Cardiac muscle cell (in vitro differentiated cells and primary cell): ENCODE results near the gene MCTP1. TPM values are rescaled to one million over a fixed set of nuclear protein-coding genes. Genes with fewer than 3 reads are reported as not detected.

Experiments used
- DNase-seq, 2 donors: peaks; one replicate each; pipeline versions ENCODE4 v3.0.0 to v3.0.0-alpha.2; 2010 to 2017; ENCODE audit warnings: low read depth in 1 of 2, low spot score in 1 of 2
- H3K27ac ChIP-seq: fragments of 200-600 bp; sonication (generic); 2 replicates; pipeline ENCODE4 v1.5.1; 2016
- H3K27me3 ChIP-seq: fragments of 200-600 bp; sonication (generic); 2 replicates; pipeline ENCODE4 v1.6.0; 2016; ENCODE audit warnings: control low read depth
- H3K36me3 ChIP-seq: fragments of 200-600 bp; sonication (generic); 2 replicates; pipeline ENCODE4 v1.5.1; 2016; ENCODE audit warnings: control low read depth
- H3K4me1 ChIP-seq: fragments of 200-600 bp; sonication (generic); 2 replicates; pipeline ENCODE4 v1.8.1; 2017; ENCODE audit warnings: low read depth, mild to moderate bottlenecking, mixed run types
- H3K4me3 ChIP-seq: fragments of 200-600 bp; sonication (generic); 2 replicates; pipeline ENCODE4 v1.5.1; 2016; ENCODE audit warnings: mild to moderate bottlenecking
- H3K9me3 ChIP-seq: fragments of 200-600 bp; sonication (generic); 2 replicates; pipeline ENCODE4 v1.5.1; 2017; ENCODE audit warnings: low read depth, mild to moderate bottlenecking, control low read depth
- CTCF ChIP-seq: IDR thresholded peaks from 2 replicates; pipeline ENCODE4 v1.5.1; 2012; ENCODE audit warnings: low read depth, mild to moderate bottlenecking, low read length
- polyA plus RNA-seq: library from polyadenylated mRNA; unstranded; fragments of >200 nt; fragmentation: Nextera tagmentation; extraction: Ambion mirVana; gene quantifications from 2 replicates; pipeline ENCODE4 v1.2.1, GENCODE V29; 2016
- total RNA-seq: library from RNA; depleted of rRNA; stranded (reverse); fragments of >200 nt; gene quantifications from 2 replicates; pipeline ENCODE4 v1.2.3, GENCODE V29; 2016

MCTP1 gene
- total and polyA plus RNA-seq, 2 experiments from 2014 or later = 1.4 TPM; not detected in 1

- H3K4me1 ChIP-seq = no peaks in the 10 kb centered on the region
- no peaks in the 10 kb centered on the region for H3K36me3 ChIP-seq
- TF ChIP-seq CTCF = no peak
- no peaks in the 10 kb centered on the region for H3K9me3 ChIP-seq
- H3K4me3 ChIP-seq = no peak overlapping the region
- DNase-seq = no peak
- H3K27me3 ChIP-seq = no peaks in the 10 kb centered on the region
- H3K27ac ChIP-seq = no peak overlapping the region
Measured at GRCh38 chr5:95223566-95224258, 61.2 kb downstream of the MCTP1 start.

- H3K27ac ChIP-seq = no peak overlapping the region
- no peak overlapping the region for H3K4me3 ChIP-seq
- H3K4me1 ChIP-seq = no peaks in the 10 kb centered on the region
- no peaks in the 10 kb centered on the region for H3K27me3 ChIP-seq
- no peak for TF ChIP-seq CTCF
- no peaks in the 10 kb centered on the region for H3K9me3 ChIP-seq
- no peak for DNase-seq
- no peaks in the 10 kb centered on the region for H3K36me3 ChIP-seq
Measured at GRCh38 chr5:95222836-95223235, 62.1 kb downstream of the MCTP1 start.

GRCh38 chr5:95221234-95221633 lies 63.7 kb downstream of the MCTP1 start:
- H3K27ac ChIP-seq = no peak overlapping the region
- no peaks in the 10 kb centered on the region for H3K27me3 ChIP-seq
- no peak for DNase-seq
- H3K9me3 ChIP-seq = no peaks in the 10 kb centered on the region
- no peaks in the 10 kb centered on the region for H3K4me1 ChIP-seq
- no peak for TF ChIP-seq CTCF
- no peaks in the 10 kb centered on the region for H3K36me3 ChIP-seq
- no peak overlapping the region for H3K4me3 ChIP-seq

GRCh38 chr5:95220381-95220780 lies 64.5 kb downstream of the MCTP1 start:
- Histone ChIP-seq H3K36me3 (no peaks in the 10 kb centered on the region), H3K9me3 (no peaks in the 10 kb centered on the region), H3K4me1 (no peaks in the 10 kb centered on the region), H3K27me3 (no peaks in the 10 kb centered on the region), H3K4me3 (no peak overlapping the region), H3K27ac (no peak overlapping the region)
- no peak for TF ChIP-seq CTCF
- DNase-seq = no peak

- no peak for TF ChIP-seq CTCF
- no peaks in the 10 kb centered on the region for H3K4me1 ChIP-seq
- no peaks in the 10 kb centered on the region for H3K27me3 ChIP-seq
- H3K9me3 ChIP-seq = no peaks in the 10 kb centered on the region
- H3K36me3 ChIP-seq = no peaks in the 10 kb centered on the region
- no peak for DNase-seq
- H3K27ac ChIP-seq = no peak overlapping the region
- no peak overlapping the region for H3K4me3 ChIP-seq
Measured at GRCh38 chr5:95219411-95219810, 65.5 kb downstream of the MCTP1 start.
